GM18861 (cell line): ENCODE results near the gene RHOT2.
"Not testable (repeated sequence)": the region's sequence is repeated elsewhere in the genome, so short reads cannot be mapped to it uniquely, and the experiment has no call there.

ENCODE experiments used
- ATAC-seq: cut with Tn5 transposase; IDR thresholded peaks from one replicate; pipeline ENCODE4 v1.9.1; 2021; ENCODE audit not compliant: unreplicated experiment

Gene RHOT2

DNA sequence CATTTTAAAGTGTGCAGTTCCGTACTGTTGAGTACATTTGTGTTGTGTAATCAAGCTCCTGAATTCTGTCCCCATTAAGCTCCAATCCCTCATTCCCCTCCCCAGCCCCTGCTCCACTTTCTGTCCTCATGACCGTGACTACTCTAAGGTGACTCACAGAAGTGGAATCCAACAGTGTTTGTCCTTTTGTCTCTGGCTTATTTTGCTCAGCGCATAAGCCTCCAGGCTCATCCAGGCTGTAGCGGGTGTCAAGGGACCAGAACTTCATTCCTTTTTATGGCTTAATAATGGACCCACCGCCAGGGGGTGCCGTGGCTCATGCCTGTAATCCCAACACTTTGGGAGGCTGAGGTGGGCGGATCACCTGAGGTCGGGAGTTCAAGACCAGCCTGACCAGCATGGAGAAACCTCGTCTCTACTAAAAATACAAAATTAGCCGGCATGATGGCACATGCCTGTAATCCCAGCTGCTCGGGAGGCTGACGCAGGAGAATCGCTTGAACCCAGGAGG lies 44.9 kb downstream of the RHOT2 start:
- ATAC-seq, result not testable (repeated sequence)

GRCh38 chr16:714079-714478 lies 46.1 kb downstream of the RHOT2 start:
- ATAC-seq, result no peak

DNA sequence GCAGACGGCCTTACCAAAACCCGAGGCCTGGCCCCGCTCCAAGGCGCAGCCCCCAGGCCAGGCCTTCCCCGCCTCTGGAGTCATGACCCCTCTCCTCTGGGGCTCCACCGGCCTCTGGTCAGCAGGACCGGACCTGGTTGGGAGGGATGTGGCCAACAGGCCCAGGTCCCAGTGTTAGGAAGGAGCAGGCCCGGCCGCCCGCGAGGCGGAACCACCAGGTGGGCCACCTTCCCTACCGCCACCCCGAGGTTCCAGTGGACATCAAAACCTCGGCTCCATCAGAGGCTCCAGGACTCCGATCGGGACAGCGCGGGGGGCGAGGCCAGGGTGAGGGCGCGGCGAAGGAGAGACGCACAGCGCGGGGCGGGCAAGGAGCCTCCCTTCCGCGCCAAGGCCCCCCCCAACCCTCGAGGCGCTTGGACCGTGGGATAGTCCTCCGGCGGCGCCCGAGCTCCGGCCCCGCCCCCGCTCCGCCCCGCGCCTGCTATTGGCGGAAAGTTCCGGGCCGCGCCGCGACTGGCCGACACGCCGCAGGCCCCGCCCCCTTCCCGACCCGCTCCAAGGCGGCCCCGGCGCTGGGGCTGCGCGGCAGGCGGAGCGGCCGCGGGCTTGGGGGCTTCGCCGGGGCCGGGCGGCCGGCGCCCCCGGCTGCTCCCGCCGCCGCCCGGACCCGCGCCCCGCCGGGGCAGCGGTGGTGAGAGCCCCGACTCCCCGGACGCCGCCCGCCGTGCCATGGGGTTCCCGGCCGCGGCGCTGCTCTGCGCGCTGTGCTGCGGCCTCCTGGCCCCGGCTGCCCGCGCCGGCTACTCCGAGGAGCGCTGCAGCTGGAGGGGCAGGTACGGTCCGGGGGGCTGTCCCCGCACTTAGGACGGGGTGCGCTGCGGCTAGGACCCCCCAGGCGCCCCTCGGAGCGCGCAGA lies 46.9 kb downstream of the RHOT2 start, which contains the start of gene METRN:
Gene METRN (plus strand): TSS at position 561 of the 919 bp plus-strand sequence. CDS start 172 bp downstream, at position 733.
- peak; percentile 50 for ATAC-seq

DNA sequence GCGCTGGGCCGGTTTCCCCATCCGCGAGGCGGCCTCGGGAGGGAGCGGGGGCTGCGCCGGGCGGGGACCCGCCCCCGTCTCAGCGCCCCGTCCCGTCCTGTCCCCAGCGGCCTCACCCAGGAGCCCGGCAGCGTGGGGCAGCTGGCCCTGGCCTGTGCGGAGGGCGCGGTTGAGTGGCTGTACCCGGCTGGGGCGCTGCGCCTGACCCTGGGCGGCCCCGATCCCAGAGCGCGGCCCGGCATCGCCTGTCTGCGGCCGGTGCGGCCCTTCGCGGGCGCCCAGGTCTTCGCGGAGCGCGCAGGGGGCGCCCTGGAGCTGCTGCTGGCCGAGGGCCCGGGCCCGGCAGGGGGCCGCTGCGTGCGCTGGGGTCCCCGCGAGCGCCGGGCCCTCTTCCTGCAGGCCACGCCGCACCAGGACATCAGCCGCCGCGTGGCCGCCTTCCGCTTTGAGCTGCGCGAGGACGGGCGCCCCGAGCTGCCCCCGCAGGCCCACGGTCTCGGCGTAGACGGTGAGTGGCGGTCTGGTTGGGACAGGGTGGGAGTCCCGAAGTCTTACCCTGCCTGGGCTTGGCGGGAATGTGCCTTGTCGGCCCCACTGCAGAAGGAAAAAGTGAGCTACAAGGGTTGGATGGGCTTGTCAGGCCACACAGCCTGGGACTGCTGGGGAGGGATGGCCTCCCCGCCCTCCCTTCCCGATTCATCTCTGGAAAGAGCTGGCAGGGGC lies 47.7 kb downstream of the RHOT2 start:
- ATAC-seq, result no peak

GRCh38 chr16:716200-716568 lies 48.3 kb downstream of the RHOT2 start:
- no peak for ATAC-seq

- ATAC-seq, result no peak
These were observed 48.9 kb downstream of the RHOT2 start for GRCh38 chr16:716768-717325.

- ATAC-seq, result no peak
These were observed 49.7 kb downstream of the RHOT2 start for GRCh38 chr16:717450-718245.

DNA sequence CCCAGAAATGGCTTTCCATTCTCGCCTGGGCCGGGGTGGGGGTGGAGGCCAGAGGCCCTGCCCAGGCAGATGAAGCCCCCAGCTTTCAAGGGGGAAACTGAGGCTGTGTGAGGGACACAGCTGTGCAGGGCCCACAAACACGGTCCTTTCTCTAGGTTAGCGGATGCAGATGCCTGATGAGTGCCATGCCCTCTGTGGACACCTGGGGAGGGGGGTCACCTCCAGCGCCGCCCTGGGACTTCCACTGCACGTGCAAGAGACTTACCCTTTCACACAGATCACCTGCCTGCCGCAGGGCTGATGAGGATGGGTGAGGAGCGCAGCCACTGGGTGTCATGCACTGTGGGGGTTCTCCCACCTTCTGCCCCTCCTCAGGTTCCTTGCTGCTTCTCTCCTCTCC lies 50.5 kb downstream of the RHOT2 start:
- ATAC-seq, result no peak

DNA sequence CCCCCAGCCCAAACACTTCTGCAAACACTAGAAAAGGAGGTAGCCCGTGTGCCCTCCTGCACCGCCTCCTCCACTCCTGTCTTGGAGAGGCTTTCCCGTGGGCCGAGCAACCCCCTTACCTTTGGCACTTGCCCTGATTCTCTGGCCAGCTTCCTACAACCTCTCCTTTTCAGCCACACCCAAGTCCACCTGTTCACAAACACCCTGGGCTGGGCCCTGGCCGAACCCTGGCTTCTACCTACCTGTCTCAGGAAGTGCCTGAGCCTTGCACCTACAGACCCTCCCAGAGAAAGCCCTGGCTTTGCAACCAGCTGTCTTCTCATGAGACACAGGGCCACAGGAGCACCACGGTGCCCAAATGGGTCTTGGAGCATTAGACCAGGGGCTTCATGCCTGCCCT lies 51.0 kb downstream of the RHOT2 start:
- ATAC-seq, result no peak

DNA sequence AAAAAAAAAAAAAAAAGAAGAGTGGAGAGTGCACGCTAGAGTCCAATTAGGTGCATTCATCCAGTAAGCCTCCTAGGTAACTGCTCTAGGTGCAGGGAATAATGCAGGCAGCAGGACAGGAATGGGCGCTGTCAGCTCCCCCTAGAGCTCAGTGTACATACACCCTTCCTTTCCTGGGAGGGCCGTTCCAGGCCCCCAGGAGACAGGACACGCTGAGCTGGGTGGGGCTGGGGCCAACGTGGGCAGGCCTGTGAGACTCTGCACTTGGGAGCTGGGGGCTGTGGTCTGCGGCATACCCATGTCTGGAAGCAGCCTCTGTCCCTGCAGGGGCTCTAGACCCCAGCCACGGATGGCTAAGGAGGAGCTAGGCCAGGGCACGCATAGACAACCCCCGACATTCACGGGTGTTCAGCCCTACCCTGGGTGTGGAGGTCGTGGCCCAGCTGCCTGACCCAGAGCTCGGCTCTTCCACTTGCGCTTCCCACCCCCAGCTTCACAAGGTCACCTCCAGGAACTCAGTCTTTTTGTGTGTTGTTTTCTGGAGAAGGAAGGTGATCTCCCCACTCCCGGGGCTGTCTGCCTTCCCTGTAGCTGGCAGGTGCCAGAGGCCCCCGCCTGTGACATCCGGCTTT lies 52.0 kb downstream of the RHOT2 start:
- ATAC-seq, result no peak

GRCh38 chr16:720447-720989 lies 52.6 kb downstream of the RHOT2 start:
- ATAC-seq, result peak; percentile 10

GRCh38 chr16:720990-721764 lies 53.2 kb downstream of the RHOT2 start, which contains the start of gene ANTKMT:
TSS of gene ANTKMT (plus strand) at chr16:721146. CDS start at chr16:721275, 129 bp downstream.
- ATAC-seq, result peak; percentile 56

DNA sequence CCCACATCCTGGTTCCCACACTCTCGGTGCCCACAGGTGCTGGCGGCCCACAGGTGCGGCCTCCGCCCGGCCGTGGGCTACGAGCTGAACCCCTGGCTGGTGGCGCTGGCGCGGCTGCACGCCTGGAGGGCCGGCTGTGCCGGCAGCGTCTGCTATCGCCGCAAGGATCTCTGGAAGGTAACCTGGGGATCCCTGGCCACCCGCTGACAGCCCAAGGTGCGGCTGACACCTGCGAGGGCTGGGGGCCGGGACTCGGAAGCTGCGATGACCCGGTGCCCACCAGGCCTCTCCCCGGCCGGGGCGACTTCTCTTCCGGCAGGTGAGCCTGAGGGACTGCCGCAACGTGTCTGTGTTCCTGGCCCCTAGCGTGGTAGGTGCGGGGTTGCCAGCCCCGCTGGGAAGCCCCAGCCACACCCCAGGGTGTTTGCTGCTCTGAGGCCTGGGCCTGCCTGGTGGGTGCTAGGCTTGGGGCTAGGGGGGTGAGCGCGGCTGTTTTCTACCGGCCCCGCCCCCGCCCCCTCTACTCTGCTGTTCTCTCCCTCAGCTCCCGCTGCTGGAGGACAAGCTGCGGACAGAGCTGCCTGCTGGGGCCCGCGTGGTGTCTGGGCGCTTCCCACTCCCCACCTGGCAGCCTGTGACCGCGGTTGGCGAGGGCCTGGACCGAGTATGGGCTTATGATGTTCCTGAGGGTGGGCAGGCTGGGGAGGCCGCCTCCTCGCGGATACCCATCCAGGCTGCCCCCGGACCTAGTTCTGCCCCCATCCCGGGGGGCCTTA lies 54.0 kb downstream of the RHOT2 start:
- ATAC-seq, result no peak

DNA sequence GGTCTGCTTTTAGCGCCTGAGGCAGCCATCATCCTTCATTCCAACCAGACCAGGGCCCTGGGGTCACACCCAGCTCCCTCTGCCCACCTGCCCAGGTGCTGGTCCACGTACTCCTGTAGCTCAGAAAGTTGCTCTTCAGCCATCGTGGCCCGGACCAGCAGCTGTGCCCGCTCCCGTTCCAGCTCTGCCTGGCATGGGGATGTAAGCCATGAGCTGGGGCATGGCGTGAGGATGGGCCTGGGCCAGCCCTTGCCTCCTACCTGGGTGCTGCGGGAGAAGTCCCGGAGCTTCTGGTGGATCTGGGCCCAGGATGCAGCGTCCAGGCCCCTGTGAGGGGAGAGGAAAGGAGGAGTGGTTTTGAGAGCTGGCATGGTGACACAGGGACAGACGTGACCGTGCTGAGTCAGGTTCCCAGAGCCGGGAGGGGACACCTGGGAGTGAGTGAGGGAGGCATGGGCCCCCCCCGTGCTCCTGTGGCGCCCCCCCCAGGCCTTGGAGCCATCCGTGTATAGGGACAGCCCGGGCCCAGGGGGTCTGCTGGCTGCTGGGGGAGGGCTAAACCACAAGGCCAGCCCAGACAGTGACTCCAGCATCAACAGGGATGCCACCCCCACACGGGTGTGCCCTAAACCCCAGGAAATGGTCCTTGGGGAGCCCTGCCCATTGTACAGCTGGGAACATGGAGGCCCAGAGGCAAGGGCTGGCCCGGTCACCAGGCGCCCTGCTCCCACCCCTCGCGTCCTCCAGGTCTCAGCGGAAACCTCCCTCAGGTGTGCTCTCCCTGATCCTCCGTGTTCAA lies 55.1 kb downstream of the RHOT2 start:
- ATAC-seq, result no peak

DNA sequence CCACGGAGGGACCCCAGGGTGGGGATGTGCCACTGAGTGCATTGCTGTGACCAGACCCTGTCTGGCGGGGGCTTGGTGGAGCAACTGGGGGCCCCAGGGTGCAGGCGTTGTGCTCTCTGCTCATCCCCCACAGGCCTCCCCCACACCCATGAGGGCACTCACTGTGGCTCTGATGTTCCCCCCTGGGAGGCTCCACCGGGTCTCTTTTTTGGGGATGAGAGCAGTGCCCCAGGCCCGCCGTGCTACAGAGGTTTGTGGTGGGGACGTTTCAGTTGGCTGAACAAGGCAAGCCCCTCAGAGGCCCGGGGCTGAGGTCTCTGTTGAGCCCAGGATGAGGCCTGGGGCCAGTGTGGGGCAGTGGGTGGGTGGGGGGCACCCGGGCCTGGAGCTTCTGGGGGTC lies 55.8 kb downstream of the RHOT2 start:
- no peak for ATAC-seq
